ENCODE data around the gene PPAN.
A peak's percentile ranks its signal among the peaks of the same experiment; 100 is the strongest.

PPAN gene

GRCh38 chr19:10106100-10106936 lies at the start of gene PPAN:
Gene PPAN, plus strand, starts transcription at chr19:10106362. Its CDS starts 33 bp downstream, at chr19:10106395.
- DNase-seq (ENCODE audit: low read depth in 2 of 3, low spot score in 2 of 3): peak in 2 of 3 experiments; percentile 91 to 93

GRCh38 chr19:10061717-10062310 lies 44.3 kb upstream of the PPAN start:
- DNase-seq (ENCODE audit: low read depth in 2 of 3, low spot score in 2 of 3): no peak

- no peak for DNase-seq (ENCODE audit: low read depth in 2 of 3, low spot score in 2 of 3)
Measured at GRCh38 chr19:10068205-10068604, 38.0 kb upstream of the PPAN start.

DNA sequence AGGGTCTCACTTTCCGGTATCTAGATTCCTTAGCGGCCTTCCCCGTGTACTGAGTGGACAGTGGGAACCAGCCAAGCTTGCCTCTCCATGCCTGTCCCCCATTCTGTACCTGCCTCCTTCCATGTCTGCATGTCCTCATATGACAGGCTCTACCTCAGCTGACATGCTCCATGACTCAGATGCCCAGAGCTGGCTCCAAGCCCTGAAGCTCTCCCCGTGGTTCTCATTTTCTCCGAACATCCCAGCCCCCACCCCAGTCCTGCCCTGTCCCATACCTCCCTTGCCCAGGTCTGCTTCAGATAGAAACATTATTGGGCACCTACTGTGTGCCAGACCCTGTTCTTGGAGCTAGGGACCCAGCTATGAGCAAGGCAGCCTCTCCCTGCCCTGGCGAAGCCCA lies 37.1 kb upstream of the PPAN start:
- no peak for DNase-seq (ENCODE audit: low read depth in 2 of 3, low spot score in 2 of 3)

DNA sequence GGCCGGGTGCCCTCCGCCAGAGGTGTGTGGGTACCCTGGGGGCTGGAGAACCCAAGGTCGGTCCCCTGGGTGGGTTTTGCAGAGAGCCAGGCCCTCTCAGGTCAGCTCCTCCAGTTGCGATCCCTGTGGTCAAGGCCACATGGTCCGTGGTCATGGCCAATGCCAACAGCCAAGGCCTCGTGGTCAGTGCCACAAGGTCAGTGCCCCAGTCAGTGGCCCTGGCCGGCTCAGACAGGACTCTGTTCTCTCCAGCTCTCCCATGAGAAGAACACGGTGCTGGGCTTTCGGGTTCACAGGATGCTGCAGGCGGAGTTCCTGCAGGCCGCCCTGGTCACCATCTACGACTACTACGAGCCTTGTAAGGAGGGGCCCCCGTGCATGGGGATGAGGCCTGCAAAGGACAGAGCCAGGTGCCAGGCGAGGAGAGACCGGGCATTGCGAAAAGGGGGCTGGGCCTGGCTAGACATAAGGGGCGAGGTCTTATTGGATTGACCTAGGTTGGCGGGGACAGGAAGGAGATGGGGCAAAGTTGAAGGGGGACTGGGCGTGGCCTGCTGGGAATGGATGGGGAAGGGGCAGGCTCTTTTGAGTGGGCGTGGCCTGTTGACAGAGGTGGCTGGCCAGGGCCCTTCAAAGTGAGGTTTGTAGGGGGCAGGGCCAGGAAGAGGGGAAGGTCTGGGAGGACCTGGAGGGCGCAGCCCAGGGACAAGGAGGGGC lies 35.3 kb upstream of the PPAN start:
- DNase-seq (ENCODE audit: low read depth in 2 of 3, low spot score in 2 of 3): no peak

DNA sequence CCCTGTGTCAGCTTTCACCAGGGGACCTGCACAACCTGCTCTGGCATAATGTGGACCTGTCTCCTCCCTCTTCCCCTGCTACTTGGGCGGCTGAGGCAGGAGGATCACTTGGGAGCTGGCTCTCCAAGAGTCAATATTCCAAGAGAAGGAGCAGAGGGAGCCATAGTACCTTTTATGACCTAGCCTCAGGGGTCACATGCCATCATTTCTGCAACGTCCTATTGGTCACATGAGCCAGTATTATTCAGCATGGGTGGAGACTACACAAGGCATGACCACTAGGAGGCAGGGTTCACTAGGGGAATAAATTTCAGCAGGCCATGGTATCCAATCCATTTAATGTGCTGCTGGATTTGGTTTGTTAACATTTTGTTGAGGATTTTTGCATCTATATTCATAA lies 32.0 kb upstream of the PPAN start:
- no peak for DNase-seq (ENCODE audit: low read depth in 2 of 3, low spot score in 2 of 3)

- DNase-seq (ENCODE audit: low read depth in 2 of 3, low spot score in 2 of 3): no peak
Measured at GRCh38 chr19:10076535-10076934, 29.6 kb upstream of the PPAN start.

- no peak for DNase-seq (ENCODE audit: low read depth in 2 of 3, low spot score in 2 of 3)
Measured at GRCh38 chr19:10078329-10078728, 27.8 kb upstream of the PPAN start.

DNA sequence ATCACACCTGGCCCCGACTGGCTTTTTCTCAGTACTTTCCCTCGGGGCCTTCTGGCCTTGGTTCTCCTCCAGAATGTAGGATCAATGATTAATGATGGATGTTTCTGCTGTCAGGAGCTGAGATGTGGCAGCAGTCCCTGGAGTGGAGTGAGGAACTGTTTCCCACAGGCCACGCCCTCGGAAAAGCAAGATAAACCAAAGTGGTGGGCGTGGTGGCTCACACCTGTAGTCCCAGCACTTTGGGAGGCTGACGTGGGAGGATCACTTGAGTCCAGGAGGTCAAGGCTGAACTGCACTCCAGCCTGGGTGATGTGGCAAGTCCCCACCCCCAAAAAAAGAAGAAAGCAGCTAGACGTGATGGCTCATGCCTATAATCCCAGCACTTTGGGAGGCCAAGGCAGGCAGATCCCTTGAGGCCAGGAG lies 27.1 kb upstream of the PPAN start:
- no peak for DNase-seq (ENCODE audit: low read depth in 2 of 3, low spot score in 2 of 3)

- no peak for DNase-seq (ENCODE audit: low read depth in 2 of 3, low spot score in 2 of 3)
Measured at GRCh38 chr19:10083911-10084310, 22.3 kb upstream of the PPAN start.

DNA sequence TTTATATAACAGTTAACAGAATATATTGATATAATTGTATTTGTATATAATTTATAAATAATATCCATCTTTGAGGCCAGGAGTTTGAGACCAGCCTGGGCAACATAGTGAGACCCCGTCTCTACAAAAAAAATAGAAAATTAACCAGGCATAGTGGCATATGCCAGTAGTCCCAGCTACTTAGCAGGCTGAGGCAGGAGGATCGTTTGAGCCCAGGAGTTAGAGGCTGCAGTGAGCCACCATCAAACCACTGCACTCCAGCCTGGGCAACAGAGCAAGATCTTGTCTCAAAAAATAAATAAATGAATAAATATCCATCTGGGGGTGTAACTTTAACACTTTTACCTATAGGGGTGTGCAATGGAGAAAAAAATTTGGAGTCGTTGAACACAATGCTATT lies 21.4 kb upstream of the PPAN start:
- no peak for DNase-seq (ENCODE audit: low read depth in 2 of 3, low spot score in 2 of 3)

DNA sequence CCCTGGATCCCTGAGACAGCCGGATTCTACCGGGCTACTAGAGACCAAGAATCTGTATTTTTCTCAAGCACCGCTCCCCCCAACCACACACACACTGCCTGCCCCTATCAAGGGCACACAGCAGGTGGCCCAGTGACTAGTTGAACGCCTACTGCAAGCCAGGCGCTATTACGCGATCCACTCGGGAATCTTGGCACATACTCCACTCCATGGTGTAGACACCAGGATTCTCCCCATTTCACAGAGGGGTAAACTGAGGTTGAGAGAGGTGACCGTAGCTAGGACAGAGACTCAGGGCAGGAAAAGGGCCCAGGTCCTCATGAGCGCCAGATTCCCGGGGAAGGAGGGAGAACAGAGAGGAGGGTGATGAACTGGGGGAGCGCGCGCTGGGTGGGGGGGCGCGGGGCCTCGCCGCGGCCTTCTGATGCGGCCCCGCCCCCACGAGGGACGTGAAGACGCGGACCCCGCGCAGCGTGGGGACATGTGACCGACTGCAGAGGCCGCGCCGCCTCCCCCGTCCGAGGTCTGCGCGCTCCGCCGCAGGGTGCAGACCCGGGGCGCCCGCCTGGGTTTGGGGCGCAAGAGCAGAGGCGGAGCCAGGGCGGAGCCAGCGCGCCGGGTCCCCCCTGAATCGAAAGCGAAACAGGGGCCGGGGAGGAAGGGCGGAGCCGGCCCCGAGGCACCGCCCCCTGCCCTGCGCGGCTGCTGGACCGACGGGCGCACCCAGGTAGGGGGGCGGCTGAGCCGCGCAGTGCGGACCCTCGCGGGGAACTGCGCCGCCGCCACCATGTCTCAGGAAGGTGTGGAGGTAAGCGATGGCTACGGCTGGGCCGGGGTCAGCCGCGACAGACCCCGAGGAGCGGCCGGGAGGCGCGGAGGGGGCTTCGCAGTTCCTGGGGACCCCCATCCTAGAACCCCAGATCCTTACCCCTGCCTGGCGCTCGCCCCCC lies 20.2 kb upstream of the PPAN start, which contains the start of gene SHFL:
SHFL (plus strand) TSS at position 677 of the 950 bp plus-strand sequence; CDS start at position 788, 111 bp downstream.
- peak; percentile 54 to 66 (median 61) for DNase-seq (ENCODE audit: low read depth in 2 of 3, low spot score in 2 of 3)

- no peak for DNase-seq (ENCODE audit: low read depth in 2 of 3, low spot score in 2 of 3)
Measured at GRCh38 chr19:10086591-10087192, 19.5 kb upstream of the PPAN start.

DNA sequence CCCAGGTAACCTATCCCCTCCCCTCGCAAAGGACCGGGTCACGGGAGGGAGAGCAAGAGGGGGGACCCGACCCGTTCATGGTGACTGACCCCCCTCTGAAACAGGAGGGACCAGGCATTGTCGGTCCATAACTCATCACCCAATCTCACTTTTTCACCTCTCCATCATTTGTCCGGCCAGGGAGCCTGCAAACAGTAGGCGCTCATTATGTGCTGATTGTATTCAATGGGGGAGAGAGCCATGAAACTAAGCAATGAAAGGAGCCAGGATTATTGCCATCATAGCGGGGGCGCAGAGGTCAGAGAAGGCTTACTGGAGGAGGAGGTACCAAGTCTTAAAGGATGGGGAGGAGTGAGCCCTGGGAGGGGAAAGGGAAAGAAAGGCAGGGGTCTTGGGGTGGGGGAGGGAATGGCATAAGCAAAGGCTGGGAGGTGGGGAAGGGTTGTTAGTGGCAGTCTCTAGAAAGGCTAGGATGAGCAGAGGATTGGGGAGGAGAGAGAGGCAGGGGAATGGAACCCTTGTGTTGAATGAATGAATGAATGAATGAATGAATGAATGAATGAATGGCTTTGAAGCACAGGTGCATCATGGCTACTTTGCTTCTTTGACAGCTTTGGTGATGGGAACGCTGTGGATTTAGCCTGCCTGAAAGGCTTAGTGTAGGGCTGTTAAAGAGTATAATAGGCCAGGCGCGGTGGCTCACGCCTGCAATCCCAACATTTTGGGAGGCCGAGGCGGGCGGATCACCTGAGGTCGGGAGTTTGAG lies 18.7 kb upstream of the PPAN start:
- no peak for DNase-seq (ENCODE audit: low read depth in 2 of 3, low spot score in 2 of 3)

GRCh38 chr19:10088949-10089554 lies 17.1 kb upstream of the PPAN start:
- no peak for DNase-seq (ENCODE audit: low read depth in 2 of 3, low spot score in 2 of 3)

- no peak for DNase-seq (ENCODE audit: low read depth in 2 of 3, low spot score in 2 of 3)
Measured at GRCh38 chr19:10089801-10090375, 16.3 kb upstream of the PPAN start.

DNA sequence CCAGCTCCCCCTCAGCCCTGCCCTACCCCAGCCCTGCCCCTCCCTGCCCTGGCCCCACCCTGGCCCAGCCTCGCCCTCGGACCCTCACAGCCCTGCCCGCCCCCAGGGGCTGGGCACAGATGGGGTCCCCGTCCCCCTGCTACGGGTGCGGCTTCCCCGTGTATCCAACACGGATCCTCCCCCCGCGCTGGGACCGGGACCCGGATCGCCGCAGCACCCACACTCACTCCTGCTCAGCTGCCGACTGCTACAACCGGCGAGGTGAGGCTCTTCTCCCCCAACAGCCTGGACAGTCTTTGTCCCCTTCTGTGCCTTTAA lies 14.8 kb upstream of the PPAN start:
- DNase-seq (ENCODE audit: low read depth in 2 of 3, low spot score in 2 of 3): no peak

GRCh38 chr19:10091895-10092641 lies 14.1 kb upstream of the PPAN start:
- DNase-seq (ENCODE audit: low read depth in 2 of 3, low spot score in 2 of 3): no peak
